HEK293T (cell line): ENCODE measurements around the gene SLC6A4.

Experiments used
- CTCF ChIA-PET: fragments of 350-600 bp; formaldehyde crosslinking; extraction: SDS; loops from one replicate; lab custom pipeline; 2021; ENCODE audit warnings: antibody characterized with exemption, inconsistent platforms; lab: Yijun Ruan, JAX
- POLR2A ChIA-PET: fragments of 350-600 bp; formaldehyde crosslinking; extraction: SDS; loops from one replicate; lab custom pipeline; 2020; ENCODE audit warnings: antibody characterized with exemption, inconsistent platforms; lab: Yijun Ruan, JAX
- DNase-seq: peaks from one replicate; pipeline ENCODE4 v3.0.0; 2012; ENCODE audit warnings: mixed read lengths; ENCODE audit errors: extremely low spot score
- ARNT ChIP-seq: fragments of 450-650 bp; IDR thresholded peaks from 2 replicates; pipeline ENCODE4 v1.6.1; 2017; ENCODE audit warnings: mild to moderate bottlenecking
- BHLHE40 ChIP-seq: fragments of 450-650 bp; IDR thresholded peaks from 2 replicates; pipeline ENCODE4 v1.6.1; 2016; ENCODE audit warnings: mild to moderate bottlenecking, moderate library complexity, borderline replicate concordance
- CTBP1 ChIP-seq: fragments of 450-650 bp; IDR thresholded peaks from 2 replicates; pipeline ENCODE4 v1.6.1; 2016; ENCODE audit warnings: borderline replicate concordance
- ELF4 ChIP-seq: fragments of 450-650 bp; IDR thresholded peaks from 2 replicates; pipeline ENCODE4 v1.6.1; 2017; ENCODE audit warnings: antibody characterized with exemption
- FOXA1 ChIP-seq: fragments of 450-650 bp; IDR thresholded peaks from 2 replicates; pipeline ENCODE4 v1.6.1; 2016; ENCODE audit warnings: mild to moderate bottlenecking
- FOXK2 ChIP-seq: fragments of 450-650 bp; IDR thresholded peaks from 2 replicates; pipeline ENCODE4 v1.6.1; 2016; ENCODE audit warnings: mild to moderate bottlenecking
- FOXM1 ChIP-seq: fragments of 450-650 bp; IDR thresholded peaks from 2 replicates; pipeline ENCODE4 v1.6.1; 2017; ENCODE audit warnings: mild to moderate bottlenecking, borderline replicate concordance
- HDGF ChIP-seq: fragments of 450-650 bp; IDR thresholded peaks from 2 replicates; pipeline ENCODE4 v1.6.1; 2017; ENCODE audit warnings: antibody characterized with exemption, borderline replicate concordance
- L3MBTL2 ChIP-seq: fragments of 450-650 bp; conservative IDR thresholded peaks from 2 replicates; pipeline ENCODE4 v1.6.1; 2016; ENCODE audit warnings: mild to moderate bottlenecking
- LEF1 ChIP-seq: fragments of 450-650 bp; IDR thresholded peaks from 2 replicates; pipeline ENCODE4 v1.6.1; 2017; ENCODE audit warnings: mild to moderate bottlenecking, borderline replicate concordance
- NFRKB ChIP-seq: fragments of 450-650 bp; IDR thresholded peaks from 2 replicates; pipeline ENCODE4 v1.6.1; 2016; ENCODE audit warnings: mild to moderate bottlenecking, moderate library complexity
- SP1 ChIP-seq: fragments of 450-650 bp; IDR thresholded peaks from 2 replicates; pipeline ENCODE4 v1.6.1; 2017
- SUZ12 ChIP-seq: fragments of 450-650 bp; IDR thresholded peaks from 2 replicates; pipeline ENCODE4 v1.6.1; 2016; ENCODE audit warnings: mild to moderate bottlenecking
- TARDBP ChIP-seq: fragments of 450-650 bp; IDR thresholded peaks from 2 replicates; pipeline ENCODE4 v1.6.1; 2016
- ZNF384 ChIP-seq: fragments of 450-650 bp; IDR thresholded peaks from 2 replicates; pipeline ENCODE4 v1.6.1; 2016
- TF ChIP-seq, protein P1 (sequence below): fragments of 450-650 bp; IDR thresholded peaks from 2 replicates; pipeline ENCODE4 v1.6.1; 2016

SLC6A4 gene

DNA sequence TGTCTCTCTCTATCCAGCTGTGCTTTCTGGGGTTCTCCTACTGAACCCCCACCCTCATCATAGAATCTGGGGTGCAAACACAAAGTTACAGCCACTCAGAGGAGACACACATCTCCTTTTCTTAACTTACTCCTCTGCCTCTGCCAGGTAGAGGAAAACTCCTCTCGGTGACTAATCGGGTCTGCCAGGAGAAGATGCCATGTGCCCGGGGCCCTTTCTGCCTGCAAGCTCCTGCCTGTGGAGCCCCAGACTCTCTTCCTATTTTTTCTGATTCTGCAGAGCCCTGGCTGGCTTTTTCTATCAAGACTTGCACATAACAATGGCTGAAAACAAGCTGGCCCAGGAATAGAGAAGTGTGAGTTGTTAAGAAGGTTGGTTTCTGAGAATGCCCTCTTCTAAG is 10.4 kb downstream of the SLC6A4 start:
- TF ChIP-seq HDGF (no peak), FOXA1 (no peak)
- DNase-seq: no peak
- POLR2A ChIA-PET: no interaction called here
- CTCF ChIA-PET: interaction anchor here (0.6 kb wide), 1 partner anchor 62 kb away, joined by 4 read pairs; no protein-coding TSS in a partner anchor

DNA sequence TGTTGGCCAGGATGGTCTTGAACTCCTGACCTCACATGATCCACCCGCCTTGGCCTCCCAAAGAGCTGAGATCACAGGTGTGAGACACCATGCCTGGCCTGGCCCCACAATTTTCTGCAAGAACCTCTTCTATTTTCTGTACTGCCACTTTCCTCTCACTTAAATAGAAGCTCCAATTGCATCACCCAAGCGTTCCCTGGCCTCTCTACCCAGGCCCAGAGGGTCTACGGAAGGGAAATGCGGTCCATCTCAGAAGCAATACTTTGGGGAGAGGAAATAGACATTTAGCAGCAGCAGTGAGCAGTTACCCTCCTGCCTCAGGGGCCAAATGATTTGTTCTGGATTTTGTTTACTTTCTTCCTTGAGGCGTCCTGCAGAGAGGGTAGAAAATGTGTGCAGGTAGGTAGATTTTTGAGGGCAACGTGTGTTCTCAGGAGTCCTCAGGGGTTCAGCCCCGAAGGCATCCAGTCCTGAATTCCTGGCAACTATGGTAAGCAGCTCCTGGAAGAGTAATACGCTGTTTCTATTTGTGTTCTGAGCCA is 11.0 kb downstream of the SLC6A4 start:
- ChIA-PET CTCF (interaction anchor here (0.6 kb wide), 1 partner anchor 62 kb away, joined by 4 read pairs; no protein-coding TSS in a partner anchor), POLR2A (interaction anchor here (0.6 kb wide), 1 partner anchor 106 kb away, joined by 3 read pairs; no protein-coding TSS in a partner anchor)
- TF ChIP-seq TARDBP: no peak
- no peak for TF ChIP-seq NFRKB
- no peak for TF ChIP-seq BHLHE40
- TF ChIP-seq HDGF: no peak
- TF ChIP-seq LEF1: no peak
- no peak for DNase-seq

DNA sequence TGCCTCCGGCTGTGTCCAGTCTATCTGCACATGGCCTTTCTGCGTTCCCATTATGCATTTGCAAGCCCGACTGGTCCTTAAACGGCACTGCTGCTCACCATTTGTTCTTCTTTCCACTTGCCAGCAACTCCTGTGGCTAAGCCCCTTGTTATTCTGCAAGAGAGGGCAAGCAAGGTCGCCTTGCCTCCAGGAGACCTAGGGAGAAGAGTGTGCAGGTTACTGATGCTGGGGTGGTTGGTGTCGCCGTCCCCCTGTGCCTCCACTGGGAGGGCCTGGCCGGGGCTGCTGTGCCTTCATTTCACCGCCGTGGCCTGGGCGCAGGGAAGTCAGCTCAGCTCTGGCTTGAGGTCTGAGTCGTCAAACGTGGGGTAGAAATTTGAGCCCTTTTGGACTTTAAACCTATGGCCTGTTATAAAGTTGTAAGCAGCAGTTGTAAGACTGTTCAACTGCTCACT is 12.7 kb downstream of the SLC6A4 start:
- ChIA-PET POLR2A (no interaction called here), CTCF (no interaction called here)
- no peak for DNase-seq
- TF ChIP-seq BHLHE40: no peak
- no peak for TF ChIP-seq HDGF
- TF ChIP-seq ELF4: no peak
- TF ChIP-seq CTBP1: no peak
- TF ChIP-seq FOXA1: no peak
- TF ChIP-seq L3MBTL2: no peak

DNA sequence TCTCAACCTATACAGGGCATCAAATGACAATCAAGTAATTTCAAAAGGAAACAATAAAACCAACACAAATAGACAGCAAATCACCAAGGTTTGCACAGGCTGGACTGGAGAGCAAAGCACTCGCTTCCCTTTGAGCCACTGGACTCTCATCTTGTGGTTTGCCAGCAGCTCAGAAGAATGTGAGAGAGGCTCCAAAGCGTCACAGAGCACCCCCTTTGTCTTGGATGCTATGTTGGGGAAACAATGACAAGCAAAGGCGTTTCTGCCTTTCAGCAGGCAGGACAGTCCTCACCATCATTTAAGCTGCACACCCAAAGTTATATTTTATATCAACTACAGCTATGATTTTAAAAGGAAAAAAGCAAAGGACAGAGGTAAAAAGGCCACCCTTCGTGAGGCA is 13.2 kb downstream of the SLC6A4 start:
- ChIA-PET POLR2A (no interaction called here), CTCF (no interaction called here)
- DNase-seq: no peak
- TF ChIP-seq NFRKB (no peak), CTBP1 (no peak), TARDBP (no peak), LEF1 (no peak), BHLHE40 (no peak), FOXM1 (no peak), ZNF384 (no peak), FOXA1 (no peak), HDGF (no peak), SUZ12 (no peak)
- TF ChIP-seq, protein P1, sequence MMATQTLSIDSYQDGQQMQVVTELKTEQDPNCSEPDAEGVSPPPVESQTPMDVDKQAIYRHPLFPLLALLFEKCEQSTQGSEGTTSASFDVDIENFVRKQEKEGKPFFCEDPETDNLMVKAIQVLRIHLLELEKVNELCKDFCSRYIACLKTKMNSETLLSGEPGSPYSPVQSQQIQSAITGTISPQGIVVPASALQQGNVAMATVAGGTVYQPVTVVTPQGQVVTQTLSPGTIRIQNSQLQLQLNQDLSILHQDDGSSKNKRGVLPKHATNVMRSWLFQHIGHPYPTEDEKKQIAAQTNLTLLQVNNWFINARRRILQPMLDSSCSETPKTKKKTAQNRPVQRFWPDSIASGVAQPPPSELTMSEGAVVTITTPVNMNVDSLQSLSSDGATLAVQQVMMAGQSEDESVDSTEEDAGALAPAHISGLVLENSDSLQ: no peak

DNA sequence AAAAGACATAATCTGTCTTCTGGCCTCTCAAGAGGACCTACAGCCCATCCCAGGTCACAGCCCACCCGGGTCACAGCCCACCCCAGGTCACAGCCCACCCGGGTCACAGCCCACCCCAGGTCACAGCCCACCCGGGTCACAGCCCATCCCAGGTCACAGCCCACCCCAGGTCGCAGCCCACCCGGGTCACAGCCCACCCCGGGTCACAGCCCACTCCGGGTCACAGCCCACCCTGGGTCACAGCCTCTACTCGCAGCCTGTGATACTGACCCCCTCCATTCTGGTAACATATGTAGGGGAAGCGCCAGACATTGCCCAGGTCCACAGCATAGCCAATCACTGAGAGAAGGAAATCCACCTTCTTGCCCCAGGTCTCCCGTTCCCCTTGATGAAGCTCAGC is 14.2 kb downstream of the SLC6A4 start:
- POLR2A ChIA-PET: no interaction called here
- no peak for DNase-seq
- CTCF ChIA-PET: no interaction called here
- no peak for TF ChIP-seq FOXM1
- no peak for TF ChIP-seq NFRKB
- no peak for TF ChIP-seq ZNF384
- TF ChIP-seq ELF4: no peak
- TF ChIP-seq L3MBTL2: no peak
- TF ChIP-seq LEF1: no peak
- TF ChIP-seq TARDBP: no peak
- TF ChIP-seq SUZ12: no peak

DNA sequence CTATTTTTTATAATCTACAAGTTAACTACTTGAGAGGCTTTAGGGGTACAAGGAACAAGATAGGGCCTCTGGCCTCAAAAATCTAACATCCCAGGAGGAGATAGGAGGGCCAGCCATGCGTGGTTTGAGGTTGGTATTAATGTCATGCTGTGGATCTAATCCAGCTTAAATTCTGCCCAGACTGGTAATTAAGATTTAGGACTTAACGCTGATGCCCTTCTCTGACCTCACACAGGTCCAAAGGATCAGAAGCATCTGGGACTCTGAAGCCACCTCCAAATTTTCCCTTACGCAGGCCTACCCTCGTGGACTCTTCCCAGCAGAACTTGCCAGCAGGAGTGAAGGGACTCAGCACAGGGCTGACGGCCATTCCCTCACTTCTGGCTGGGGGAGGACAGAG is 15.1 kb downstream of the SLC6A4 start:
- TF ChIP-seq TARDBP (no peak), ARNT (no peak), NFRKB (no peak), HDGF (no peak), CTBP1 (no peak), BHLHE40 (no peak), L3MBTL2 (no peak), LEF1 (no peak), FOXK2 (no peak), ZNF384 (no peak), FOXA1 (no peak), ELF4 (no peak), SP1 (no peak), SUZ12 (no peak), FOXM1 (no peak)
- TF ChIP-seq, protein P1: no peak
- ChIA-PET POLR2A (no interaction called here), CTCF (interaction anchor here (1.0 kb wide), 1 partner anchor 16 kb away, joined by 3 read pairs; no protein-coding TSS in a partner anchor)
- no peak for DNase-seq

DNA sequence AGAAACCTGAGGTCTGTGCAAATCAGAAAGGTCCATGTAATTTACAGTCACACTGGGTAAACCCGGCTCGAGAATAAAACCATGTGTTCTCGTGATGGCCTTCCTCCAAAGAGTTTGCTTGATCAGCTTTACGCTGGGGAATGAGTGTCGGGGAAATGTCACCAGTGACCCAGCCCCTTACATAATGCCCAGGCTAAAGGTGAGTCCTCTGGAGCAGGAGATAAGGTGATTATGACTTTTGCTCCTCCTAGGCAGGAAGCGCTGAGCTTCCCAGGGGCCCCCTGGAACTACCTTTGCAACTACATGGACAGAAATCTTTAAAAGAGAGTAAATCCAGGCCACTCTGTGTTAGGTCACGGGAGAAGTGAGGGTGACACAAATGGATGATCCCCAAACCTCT is 15.7 kb downstream of the SLC6A4 start:
- CTCF ChIA-PET: interaction anchor here (1.0 kb wide), 1 partner anchor 17 kb away, joined by 3 read pairs; no protein-coding TSS in a partner anchor
- POLR2A ChIA-PET: no interaction called here
- TF ChIP-seq TARDBP (no peak), LEF1 (no peak)

DNA sequence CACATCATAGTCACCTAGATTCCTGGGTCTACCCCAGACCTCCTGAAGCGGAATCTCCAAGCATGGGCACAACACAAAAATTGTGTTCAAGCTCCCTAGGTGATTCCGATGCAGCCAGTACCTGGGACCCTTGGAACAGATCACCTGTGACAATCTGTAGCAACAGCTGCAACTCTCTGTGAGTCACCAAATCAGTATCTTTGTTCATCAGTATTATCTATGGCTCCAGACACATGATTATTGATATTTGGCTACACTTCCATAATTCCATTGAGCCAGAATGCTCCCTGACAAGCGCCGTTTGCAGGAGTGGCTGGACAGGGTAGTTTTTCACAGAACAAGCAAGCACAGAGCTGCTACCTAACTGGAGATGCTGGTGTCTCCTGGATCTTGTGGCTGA is 16.2 kb downstream of the SLC6A4 start:
- DNase-seq: no peak
- CTCF ChIA-PET: no interaction called here
- POLR2A ChIA-PET: no interaction called here
- no peak for TF ChIP-seq ELF4

More for the DNA sequence above, 15.7 kb downstream of the SLC6A4 start:
- DNase-seq: no peak
